HuH-7 (cell line): Measurements from ENCODE around the gene TMTC1.

Experiments used
- DNase-seq: peaks from one replicate; pipeline ENCODE4 v3.0.0; 2011; ENCODE audit warnings: low spot score

The TMTC1 gene

GRCh38 chr12:29709496-29710040 is 74.2 kb downstream of the TMTC1 start:
- no peak for DNase-seq

GRCh38 chr12:29709054-29709453 is 74.7 kb downstream of the TMTC1 start:
- no peak for DNase-seq

DNA sequence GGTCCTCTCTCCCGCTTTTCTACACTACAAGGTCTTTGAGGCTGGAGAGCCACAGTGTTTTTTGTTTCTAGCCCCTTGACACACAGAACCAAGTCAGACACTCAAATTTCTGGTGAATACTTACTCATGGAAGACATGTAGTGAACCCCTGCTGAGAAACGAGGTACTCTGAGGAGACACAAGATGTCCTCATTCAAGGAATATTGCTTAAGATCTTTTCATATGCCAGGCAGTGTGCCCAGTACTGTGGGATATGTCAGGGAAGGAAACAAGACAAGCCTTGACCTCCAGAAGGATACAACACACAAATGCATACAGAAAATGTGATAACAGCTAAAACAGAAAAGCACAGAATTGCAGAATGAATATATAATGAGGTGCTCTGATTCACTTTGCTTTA is 75.9 kb downstream of the TMTC1 start:
- DNase-seq: no peak

DNA sequence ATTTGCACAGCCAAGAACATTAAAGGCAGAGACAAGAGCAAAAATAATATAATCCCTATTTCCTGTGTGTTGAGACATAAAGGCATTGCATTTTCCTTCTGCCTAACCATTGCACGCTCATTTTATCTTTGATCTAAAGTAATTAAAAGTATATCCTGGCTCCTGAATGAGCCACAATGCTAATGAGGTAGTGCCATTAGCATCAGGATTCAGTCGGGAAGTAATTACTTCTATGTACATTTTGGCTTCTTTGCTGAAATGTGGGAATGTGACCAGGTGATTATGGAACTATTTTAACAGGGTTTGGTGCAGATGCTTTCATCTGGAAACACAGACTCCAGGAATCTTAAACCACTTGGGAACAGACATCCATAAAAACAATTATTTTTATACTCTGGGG is 77.4 kb downstream of the TMTC1 start:
- DNase-seq: no peak

DNA sequence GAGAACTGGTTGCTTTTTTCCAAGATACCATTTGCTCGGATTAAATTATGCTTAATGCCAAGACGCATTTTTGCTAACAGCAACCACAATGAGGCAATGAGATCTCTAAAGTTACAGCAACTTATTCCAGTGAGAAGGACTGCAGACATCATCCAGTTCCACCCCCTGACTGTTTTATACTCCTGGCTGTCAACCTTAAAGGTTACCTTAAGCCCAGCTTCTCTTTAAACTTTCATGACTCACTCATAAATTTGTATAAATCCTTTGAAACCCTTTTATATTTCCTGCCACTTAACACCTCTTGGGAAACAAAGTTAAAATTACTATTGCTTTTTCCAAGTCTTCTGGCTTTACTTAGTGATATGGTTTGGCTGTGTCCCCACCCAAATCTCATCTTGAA is 80.2 kb downstream of the TMTC1 start:
- DNase-seq: no peak

DNA sequence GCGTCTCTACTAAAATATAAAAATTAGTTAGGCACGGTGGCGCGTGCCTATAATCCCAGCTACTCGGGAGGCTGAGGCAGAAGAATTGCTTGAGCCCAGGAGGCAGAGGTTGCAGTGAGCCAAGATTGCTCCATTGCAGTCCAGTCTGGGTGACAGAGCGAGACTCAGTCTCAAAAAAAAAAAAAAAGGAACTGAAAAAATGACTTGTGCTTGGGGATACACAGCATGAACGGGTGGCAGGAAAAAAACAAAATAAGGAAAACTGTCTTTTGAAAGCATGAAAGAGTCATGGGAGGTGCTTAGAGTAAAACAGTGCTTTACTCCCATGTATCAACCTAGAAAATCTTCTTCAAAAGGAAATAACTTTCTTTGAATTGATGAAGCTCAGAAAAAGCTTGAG is 80.8 kb downstream of the TMTC1 start:
- DNase-seq: no peak

- DNase-seq: no peak
Measured at GRCh38 chr12:29702222-29702621, 81.5 kb downstream of the TMTC1 start.

DNA sequence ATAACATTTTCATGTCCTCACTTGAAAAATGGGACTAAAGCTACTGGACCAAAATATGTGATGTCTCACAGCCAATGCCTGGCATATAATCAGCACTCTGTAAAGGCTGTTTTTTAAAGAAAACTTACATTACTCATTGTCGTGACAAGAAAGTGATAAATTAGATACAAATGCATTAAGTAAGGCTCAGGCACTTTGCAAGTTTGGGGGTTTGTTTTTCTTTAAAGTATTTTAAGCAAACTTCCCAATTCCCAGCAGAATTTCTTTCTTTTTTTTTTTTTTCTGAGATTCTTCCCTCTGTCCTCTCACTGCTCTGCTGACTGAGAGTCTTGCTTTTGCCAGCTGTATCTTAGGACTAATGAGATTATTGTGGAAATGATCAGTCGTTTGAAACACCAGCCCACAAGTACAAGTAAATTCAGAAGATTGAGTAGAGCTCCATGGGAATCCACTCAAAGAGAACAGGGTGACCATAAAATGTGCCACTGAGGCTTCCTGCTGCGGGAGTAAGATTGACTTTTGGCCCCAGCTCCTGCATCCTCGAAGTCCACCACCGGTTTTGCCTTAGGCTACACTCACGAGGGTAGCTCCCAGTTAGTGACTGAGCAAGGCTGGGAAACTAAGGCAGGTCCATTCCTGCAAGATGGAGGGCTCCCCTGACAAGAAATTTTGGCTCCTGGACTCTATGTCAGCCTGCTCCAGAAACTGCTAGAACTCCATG is 82.8 kb downstream of the TMTC1 start:
- no peak for DNase-seq

DNA sequence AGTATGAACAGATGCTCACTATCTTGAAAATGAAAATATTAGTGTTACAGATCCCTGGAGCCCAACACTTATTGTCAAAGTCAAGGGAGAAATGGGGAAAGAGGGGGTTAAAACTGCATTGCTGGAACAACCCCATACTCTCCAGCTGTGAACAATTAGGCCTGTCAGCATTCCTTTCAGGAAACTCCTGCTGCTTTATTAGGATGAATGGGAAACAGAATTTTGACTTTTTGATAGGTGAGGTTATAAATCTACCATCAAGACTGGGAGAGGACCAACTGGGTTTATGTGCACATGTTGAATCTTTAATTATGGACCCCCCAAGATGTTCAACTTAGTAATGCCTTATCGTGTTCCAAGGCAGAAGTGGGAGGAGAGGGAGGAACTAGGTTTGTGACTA is 85.0 kb downstream of the TMTC1 start:
- DNase-seq: no peak

- no peak for DNase-seq
Measured at GRCh38 chr12:29695800-29696199, 87.9 kb downstream of the TMTC1 start.

DNA sequence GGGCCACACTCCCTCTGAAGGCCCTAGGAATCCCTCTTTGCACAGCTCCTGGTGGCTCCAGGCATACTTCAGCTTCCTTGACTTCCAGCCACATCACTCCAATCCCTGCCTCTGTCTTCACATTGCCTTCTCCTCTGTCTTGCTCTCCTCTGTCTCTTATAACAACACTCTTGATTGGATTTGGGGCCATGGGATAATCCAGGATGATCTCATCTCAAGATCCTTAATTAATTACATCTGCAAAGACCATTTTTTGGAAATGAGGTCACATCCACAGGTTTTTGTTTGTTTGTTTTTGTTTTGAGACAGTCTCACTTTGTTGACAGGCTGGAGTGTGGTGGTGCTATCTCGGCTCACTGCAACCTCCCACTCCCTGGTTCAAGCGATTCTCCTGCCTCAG is 88.7 kb downstream of the TMTC1 start:
- DNase-seq: no peak

GRCh38 chr12:29694002-29694401 is 89.7 kb downstream of the TMTC1 start:
- DNase-seq: no peak

DNA sequence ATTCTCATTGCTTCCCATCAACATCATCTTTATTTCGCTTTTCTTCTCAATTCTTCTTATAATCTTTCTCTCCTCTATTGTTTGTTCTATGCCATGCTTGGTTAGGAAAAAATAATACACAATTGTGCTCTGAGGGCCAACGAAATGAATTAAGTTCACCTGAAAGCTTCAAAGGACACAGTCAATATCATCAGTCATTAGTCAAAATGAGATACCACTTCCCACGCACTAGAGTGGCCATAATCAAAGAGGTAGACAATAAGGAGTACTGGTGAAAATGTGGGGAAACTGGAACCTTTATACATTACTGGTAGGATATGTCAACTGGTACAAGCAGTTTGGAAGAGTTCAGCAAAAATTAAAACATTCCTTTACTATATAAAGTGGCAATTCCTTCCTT is 91.5 kb downstream of the TMTC1 start:
- no peak for DNase-seq

DNA sequence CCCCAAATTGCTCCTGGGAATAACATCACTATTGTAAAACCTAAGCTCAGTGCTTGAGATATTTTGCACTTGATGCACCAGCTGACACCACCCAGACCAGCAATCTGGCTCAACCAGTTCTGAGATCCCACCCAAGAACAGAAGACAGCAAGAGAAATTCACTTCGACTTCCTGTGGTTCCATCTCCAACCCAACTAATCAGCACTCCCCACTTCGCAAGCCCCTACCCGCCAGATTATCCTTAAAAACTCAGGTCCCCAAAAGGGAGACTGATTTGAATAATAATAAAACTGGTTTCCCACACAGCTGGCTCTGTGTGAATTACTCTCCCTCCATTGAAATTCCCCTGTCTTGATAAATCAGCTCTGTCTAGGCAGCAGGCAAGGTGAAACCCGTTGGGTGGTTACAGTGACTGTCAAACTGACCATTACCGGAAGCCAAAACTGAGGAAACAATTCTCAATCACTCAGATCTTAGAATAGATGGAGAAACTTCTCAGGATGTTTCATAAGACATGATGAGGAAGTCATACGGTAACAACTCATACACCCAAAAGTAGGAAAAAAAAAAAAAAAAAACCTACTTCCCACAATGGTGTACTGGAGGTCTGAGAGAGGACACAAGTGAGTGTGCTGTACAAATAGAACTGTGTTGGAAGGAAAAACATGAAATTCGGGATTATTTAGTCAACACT is 92.4 kb downstream of the TMTC1 start:
- no peak for DNase-seq

DNA sequence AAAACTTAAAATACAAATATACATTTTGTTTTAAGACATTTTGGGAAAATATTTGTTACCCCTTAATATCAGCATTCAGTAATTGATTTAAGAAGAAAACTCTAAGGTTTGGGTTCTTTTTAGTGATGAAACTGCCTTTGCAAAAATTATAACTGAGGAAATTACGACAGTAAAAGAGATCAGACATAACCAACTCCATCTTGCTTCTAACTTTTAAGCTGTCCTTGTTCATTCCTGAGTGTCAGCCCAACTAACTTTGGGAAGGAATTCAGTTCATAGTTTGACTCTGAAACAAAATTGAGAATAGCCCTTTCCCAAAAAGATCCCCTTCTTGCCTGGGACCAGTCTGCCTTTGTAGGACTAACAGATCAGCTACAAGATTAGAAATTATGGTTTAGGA is 93.0 kb downstream of the TMTC1 start:
- no peak for DNase-seq

- no peak for DNase-seq
Measured at GRCh38 chr12:29688914-29689313, 94.8 kb downstream of the TMTC1 start.

DNA sequence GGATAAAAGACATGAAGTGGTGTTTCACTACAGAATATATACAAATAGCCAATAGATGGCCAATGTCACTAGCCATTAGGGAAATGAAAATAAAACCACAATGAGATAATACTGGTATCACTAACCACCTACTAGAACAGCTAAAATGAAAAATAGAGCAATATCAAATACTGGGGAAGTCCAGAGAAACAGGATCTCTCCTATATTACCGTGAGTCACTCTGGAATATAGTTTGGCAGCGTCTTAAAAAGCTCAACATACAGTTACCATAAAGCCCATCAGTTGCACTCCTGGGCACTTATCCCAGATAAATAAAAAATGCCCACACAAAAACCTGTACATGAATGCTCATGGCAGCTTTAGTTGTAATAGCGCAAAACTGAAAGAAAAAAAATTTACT is 101.7 kb downstream of the TMTC1 start:
- DNase-seq: no peak

DNA sequence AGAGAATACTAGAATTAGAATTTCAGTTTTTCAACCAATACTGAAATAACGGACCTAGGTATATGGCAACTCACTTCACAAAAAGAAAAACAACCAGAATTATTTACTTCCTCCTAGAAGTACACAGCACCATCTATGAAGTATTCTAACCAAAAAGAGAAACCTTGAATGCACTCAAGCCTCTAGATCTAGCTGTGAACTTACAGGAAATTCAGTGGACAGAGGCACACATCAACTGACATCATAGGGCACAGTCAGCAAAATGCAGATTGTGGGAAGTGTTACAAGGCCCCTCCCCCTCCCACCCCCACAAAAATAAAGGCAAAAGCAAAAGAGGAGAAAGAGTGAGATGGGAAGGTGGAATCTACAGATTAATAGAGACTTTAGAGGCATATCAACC is 102.4 kb downstream of the TMTC1 start:
- no peak for DNase-seq

DNA sequence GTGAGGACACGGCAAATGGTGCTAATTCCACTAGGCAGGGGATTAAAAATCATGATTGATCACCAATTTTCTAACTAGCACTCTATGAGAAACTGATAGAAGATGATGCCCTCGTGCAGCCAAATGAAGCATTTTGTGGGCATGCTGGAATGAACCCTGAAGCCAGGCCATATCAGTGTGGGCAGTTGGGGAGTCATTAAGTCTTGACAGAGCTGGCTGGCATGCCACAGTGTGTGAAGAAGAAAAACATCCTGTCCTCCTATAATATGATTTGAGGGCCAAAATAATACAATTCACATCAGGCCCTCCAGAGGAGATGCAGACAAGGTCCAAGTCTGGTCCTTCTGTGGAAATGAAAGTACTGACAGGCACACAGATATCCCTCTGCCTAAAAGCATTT is 107.1 kb downstream of the TMTC1 start:
- no peak for DNase-seq

GRCh38 chr12:29674463-29674862 is 109.3 kb downstream of the TMTC1 start:
- DNase-seq: no peak

DNA sequence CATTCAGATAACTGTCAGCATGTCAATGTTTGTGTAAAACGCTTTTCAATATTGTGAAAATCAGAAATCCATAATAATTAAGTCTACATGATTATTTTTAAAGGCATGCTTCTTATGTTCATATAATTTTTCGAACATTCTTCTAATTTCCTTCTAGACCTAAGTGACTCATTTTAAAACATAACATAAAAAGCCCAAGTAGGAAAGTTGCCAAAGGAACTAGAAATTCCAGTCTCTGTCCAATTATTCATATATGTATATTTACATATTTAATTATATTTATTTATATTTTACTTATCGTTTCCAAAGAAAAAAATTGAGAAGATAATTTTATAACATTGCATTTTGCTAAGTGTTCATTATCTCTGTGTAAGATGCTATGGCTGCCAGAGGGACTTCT is 110.4 kb downstream of the TMTC1 start:
- DNase-seq: no peak

GRCh38 chr12:29672580-29672979 is 111.2 kb downstream of the TMTC1 start:
- DNase-seq: no peak

GRCh38 chr12:29671742-29672141 is 112.0 kb downstream of the TMTC1 start:
- DNase-seq: no peak

DNA sequence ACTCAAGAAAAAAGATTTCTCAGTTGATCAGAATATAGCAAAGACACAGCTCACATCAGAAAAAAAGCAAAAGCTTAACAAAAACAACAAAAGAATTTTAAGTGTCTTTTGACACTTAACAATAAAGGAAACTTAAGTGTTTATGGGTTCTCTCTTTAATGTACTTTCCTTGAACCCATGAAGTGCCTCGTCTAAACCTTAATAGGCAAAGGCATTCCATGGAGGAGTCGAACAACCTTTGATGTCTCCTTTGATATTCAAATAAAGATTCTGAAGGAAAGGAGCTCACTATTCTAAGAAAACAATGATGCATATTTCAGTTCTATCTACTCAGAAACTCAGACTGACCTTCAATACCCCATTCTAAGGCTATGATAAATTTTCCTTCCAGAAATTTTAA is 116.7 kb downstream of the TMTC1 start:
- no peak for DNase-seq
